HG02623 (cell line): Measurements from ENCODE around the gene CDC123.
"Not testable (repeated sequence)": the region's sequence is repeated elsewhere in the genome, so short reads cannot be mapped to it uniquely, and the experiment has no call there.

Experiments used
- ATAC-seq: cut with Tn5 transposase; IDR thresholded peaks from one replicate; pipeline ENCODE4 v1.9.1; 2021; ENCODE audit warnings: moderate library complexity; ENCODE audit not compliant: unreplicated experiment

The CDC123 gene

GRCh38 chr10:12188656-12189055 lies 7.3 kb upstream of the CDC123 start:
- ATAC-seq = no peak

DNA sequence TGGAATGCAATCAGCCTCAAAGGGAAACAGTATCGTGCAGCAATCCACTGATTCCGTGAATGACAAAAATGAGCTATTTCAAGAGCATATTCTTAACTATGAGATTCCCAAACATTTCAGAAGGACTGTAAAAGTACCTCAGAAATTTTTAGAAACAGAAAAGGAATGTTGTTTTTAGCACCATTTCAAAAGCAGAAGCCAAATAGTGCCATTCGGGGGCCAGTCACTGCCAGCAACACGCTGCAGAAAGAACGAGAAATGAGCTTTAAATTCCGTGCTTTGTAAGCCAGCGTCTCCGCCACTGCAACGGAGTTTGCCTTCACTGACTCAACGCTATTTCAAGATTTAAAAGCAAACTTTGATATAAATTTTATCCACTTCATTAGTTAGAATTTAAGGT lies 6.6 kb upstream of the CDC123 start:
- no peak for ATAC-seq

DNA sequence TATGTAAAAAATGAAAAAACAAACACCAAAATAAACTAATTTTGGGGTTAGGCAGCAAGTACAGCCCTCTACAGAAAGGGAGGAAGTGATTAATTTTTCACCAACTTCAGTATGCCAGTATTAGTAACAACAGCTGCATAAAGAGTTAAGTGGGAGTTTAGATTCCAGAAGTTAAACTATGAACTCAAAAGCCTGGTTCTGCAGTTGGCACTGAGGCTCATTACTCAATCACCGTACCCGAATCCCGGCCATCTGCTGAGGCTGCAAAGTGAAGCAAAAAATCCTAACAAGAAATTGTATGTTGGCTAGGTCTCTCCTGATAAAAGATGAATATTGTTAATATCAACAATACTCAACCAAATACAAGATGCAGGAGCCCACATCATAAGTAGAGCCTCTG lies 4.3 kb upstream of the CDC123 start:
- no peak for ATAC-seq

- no peak for ATAC-seq
Observed at GRCh38 chr10:12193193-12193592, 2.8 kb upstream of the CDC123 start.

GRCh38 chr10:12194752-12195271 lies 1.2 kb upstream of the CDC123 start:
- ATAC-seq = no peak

DNA sequence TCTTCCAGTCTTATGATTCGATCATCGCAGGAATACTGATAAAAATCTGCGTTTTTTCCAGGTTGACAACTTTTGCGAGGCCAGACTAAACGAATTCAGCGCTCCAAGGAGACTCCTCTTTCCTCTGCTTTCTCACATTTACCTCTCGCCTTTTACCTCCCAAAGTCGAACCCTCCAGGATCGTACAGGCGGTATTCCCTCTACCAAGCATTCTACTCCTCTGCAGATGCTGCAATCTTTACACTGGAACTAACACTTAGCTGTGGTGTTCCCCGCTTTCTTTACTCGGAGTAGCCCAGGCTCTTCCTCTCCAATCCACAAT lies 746 bp upstream of the CDC123 start:
- peak; percentile 12 for ATAC-seq

GRCh38 chr10:12196531-12197211 lies 683 bp downstream of the CDC123 start:
- no peak for ATAC-seq

GRCh38 chr10:12198156-12198555 lies 2.2 kb downstream of the CDC123 start:
- no peak for ATAC-seq

GRCh38 chr10:12200850-12201249 lies 4.9 kb downstream of the CDC123 start:
- ATAC-seq = no peak

- ATAC-seq = no peak
Observed at GRCh38 chr10:12201543-12201942, 5.6 kb downstream of the CDC123 start.

GRCh38 chr10:12202226-12202625 lies 6.2 kb downstream of the CDC123 start:
- ATAC-seq = no peak

GRCh38 chr10:12205082-12205481 lies 9.1 kb downstream of the CDC123 start:
- no peak for ATAC-seq

- ATAC-seq = no peak
Observed at GRCh38 chr10:12207114-12207513, 11.1 kb downstream of the CDC123 start.

DNA sequence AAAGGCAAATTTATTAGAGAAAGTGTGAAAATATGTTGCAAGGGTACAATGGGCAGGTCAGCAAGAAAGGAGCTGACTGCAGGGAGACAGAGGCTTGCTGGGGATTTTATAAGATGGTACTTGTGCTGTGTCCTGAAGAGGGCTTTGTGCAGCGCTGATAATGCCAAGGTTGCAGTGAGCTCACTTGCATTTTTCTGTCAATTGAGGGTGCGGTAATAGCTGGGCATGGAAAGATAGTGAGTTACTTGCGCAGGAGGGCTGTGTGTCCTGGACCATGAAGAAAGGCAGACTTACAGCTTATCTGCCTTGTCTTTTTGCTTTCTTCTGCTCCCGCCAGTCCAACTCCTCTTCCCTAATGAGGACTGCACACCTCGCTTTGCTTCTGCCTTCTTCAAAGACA lies 12.5 kb downstream of the CDC123 start:
- ATAC-seq = no peak

DNA sequence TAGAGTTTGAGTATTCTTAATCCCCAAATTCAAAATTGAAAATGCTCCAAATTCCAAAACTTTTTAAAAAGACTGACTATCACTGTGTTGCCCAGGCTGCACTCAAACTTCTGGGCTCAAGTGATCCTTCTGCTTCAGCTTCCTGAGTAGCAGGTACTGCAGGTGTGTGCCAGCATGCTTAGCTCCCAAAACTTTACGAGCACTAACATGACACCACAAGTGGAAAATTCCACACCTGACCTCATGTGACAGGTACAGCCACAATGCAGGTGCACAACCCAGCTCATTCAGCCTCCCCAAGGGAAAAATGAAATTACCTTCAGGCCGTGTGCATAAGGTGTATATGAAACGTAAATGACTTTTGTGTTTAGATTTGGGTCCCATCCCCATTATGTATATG lies 16.5 kb downstream of the CDC123 start:
- no peak for ATAC-seq

GRCh38 chr10:12213621-12214020 lies 17.6 kb downstream of the CDC123 start:
- no peak for ATAC-seq

- no peak for ATAC-seq
Observed at GRCh38 chr10:12214093-12214492, 18.1 kb downstream of the CDC123 start.

DNA sequence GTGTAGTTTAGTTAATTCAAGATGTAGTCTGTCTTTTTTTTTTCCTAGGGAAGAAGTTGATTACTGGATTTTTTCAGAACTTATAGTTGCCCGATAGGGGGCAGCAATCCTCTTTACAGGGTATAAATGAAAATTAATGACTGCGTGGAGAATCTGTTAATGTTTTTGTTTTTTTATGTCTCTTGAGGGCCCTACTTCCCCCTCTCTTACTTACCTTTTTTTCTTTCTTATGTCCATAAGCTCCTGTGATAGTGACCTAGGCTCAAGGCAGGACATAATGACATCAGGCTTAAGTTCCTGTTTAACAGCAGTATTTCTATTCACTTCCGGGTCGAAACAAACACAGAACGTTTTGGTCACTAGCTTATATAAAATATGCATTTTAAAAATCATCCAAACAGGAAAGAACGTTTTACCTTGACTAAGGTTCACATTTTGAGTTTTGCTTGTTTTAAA lies 18.8 kb downstream of the CDC123 start:
- no peak for ATAC-seq

GRCh38 chr10:12218991-12219390 lies 23.0 kb downstream of the CDC123 start:
- ATAC-seq = no peak

GRCh38 chr10:12221323-12222298 lies 25.6 kb downstream of the CDC123 start:
- ATAC-seq = no peak

DNA sequence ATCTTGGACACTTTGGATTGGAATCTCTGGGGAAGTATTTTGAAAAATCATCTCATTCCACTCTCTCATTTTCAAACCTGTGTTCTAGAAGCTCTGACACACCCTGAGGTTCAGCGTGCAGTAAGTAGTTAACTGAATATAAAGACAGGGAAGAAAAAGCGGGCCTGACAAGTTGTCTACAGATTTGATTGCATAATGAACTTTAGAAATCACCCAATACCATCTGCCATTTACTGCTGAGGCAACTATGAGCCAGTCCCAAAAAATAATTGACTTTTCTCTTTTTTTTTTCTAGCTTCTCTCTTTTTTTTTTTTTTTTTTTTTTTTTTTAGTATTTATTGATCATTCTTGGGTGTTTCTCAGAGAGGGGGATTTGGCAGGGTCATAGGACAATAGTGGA lies 29.5 kb downstream of the CDC123 start:
- ATAC-seq = no peak

- not testable (repeated sequence) for ATAC-seq
Observed at GRCh38 chr10:12226438-12226837, 30.4 kb downstream of the CDC123 start.
